GM12874 (cell line): ENCODE data around the gene TRMO.
A peak's percentile ranks its signal among the peaks of the same experiment; 100 is the strongest.

Experiments used
- TF ChIP-seq, protein P1 (sequence below): IDR thresholded peaks from 2 replicates; pipeline ENCODE4 v1.5.1; 2011; ENCODE audit warnings: low read depth, mild to moderate bottlenecking, control low read depth, low read length, moderate library complexity; ENCODE audit not compliant: insufficient read depth

The TRMO gene

DNA sequence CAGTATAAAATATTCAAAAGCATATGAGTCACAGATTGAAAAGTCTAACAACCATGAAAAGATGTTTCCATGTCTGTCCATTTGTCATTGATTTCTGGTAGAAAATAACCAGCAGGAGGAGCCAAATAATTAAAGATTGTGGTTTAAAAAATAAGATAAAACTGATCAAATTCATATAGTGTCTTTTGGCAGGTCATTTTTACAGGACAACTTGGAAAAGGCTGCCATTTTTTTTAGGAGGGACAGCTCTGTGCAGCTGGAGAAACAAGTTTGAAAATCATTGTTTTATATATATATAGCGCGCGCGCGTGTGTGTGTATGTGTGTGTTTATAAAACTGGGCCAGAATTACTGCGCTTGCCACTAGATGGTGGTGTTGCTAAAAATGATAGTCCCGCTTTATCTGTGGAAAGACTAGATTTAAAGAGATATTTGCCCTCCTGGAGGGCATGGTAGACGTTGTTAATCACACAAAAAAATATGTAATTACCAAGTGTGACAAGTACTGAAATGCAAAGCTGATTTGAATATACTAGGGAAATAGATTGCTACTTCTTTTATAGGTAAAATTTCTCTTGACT lies 1.3 kb upstream of the TRMO start:
- TF ChIP-seq, protein P1, sequence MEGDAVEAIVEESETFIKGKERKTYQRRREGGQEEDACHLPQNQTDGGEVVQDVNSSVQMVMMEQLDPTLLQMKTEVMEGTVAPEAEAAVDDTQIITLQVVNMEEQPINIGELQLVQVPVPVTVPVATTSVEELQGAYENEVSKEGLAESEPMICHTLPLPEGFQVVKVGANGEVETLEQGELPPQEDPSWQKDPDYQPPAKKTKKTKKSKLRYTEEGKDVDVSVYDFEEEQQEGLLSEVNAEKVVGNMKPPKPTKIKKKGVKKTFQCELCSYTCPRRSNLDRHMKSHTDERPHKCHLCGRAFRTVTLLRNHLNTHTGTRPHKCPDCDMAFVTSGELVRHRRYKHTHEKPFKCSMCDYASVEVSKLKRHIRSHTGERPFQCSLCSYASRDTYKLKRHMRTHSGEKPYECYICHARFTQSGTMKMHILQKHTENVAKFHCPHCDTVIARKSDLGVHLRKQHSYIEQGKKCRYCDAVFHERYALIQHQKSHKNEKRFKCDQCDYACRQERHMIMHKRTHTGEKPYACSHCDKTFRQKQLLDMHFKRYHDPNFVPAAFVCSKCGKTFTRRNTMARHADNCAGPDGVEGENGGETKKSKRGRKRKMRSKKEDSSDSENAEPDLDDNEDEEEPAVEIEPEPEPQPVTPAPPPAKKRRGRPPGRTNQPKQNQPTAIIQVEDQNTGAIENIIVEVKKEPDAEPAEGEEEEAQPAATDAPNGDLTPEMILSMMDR = peak; percentile 67

DNA sequence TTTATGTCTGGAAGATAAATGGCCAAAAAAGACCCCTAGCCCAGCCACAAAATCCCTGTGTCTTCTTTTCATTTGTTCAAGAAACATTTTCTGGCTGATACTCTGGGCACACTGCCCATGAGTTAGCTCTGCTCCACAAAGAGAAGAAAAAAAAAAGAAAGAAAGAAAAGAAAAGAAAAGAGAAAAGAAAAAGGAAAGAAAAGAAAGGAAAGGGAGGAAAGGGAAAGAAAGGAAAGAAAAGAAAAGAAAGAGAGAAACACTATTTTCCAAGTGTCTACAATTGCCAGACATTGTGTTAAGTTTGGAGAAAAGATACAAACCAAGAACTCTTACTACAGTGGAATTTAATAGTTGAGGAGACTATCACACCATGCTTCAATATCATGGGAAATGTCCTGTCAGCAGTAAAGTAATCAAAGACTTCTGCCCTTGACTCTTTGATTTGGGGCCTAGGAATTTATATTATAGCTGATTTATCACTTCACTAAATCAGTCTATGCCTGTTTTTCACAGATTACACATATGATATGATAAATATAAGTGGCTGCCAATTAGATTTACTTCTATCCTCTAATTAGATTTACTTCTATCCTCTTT lies 3.0 kb downstream of the TRMO start:
- TF ChIP-seq, protein P1 = no peak

- TF ChIP-seq, protein P1 = no peak
These were observed 3.7 kb downstream of the TRMO start for GRCh38 chr9:97918611-97919010.

DNA sequence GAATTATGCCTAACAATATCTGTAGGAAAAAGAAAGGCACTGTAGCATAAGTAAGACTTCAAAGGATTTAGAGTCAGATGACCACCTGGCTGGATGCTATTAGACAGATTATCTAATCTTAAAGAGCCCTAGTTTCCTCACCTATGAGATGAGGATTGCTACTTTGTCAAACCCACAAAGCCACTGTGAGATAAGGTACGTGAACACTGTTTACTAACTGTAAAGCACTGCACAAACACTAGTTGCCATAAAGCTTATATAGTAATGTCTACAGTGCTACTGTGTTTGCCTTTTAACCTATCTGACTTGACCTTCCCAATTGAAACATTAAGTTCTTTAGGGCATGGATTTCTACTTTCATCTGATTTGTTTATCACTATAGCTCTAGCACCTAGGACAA lies 10.3 kb downstream of the TRMO start:
- TF ChIP-seq, protein P1 = no peak

- TF ChIP-seq, protein P1 = no peak
These were observed 10.8 kb downstream of the TRMO start for GRCh38 chr9:97911528-97911927.

GRCh38 chr9:97910357-97910756 lies 11.9 kb downstream of the TRMO start:
- TF ChIP-seq, protein P1 = no peak

- TF ChIP-seq, protein P1 = no peak
These were observed 13.6 kb downstream of the TRMO start for GRCh38 chr9:97908705-97909104.
